22Rv1 (cell line): Measurements from ENCODE around the gene JAKMIP1.

Experiments used
- ZFX ChIP-seq: fragments of 450-650 bp; IDR thresholded peaks from 2 replicates; pipeline ENCODE4 v1.6.1; 2017; ENCODE audit warnings: antibody characterized with exemption, borderline replicate concordance
- TF ChIP-seq, protein P1 (sequence below): fragments of 450-650 bp; IDR thresholded peaks from 2 replicates; pipeline ENCODE4 v1.5.1; 2017; ENCODE audit warnings: mild to moderate bottlenecking

GRCh38 chr4:6195602-6196319 is 4.6 kb downstream of the JAKMIP1 start:
- TF ChIP-seq, protein P1, sequence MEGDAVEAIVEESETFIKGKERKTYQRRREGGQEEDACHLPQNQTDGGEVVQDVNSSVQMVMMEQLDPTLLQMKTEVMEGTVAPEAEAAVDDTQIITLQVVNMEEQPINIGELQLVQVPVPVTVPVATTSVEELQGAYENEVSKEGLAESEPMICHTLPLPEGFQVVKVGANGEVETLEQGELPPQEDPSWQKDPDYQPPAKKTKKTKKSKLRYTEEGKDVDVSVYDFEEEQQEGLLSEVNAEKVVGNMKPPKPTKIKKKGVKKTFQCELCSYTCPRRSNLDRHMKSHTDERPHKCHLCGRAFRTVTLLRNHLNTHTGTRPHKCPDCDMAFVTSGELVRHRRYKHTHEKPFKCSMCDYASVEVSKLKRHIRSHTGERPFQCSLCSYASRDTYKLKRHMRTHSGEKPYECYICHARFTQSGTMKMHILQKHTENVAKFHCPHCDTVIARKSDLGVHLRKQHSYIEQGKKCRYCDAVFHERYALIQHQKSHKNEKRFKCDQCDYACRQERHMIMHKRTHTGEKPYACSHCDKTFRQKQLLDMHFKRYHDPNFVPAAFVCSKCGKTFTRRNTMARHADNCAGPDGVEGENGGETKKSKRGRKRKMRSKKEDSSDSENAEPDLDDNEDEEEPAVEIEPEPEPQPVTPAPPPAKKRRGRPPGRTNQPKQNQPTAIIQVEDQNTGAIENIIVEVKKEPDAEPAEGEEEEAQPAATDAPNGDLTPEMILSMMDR = no peak
- no peak for TF ChIP-seq ZFX
